HG03139 (cell line): Measurements from ENCODE around the gene C16orf82.

Experiments
- ATAC-seq: cut with Tn5 transposase; IDR thresholded peaks from one replicate; pipeline ENCODE4 v1.9.1; 2021; ENCODE audit not compliant: unreplicated experiment

C16orf82 gene

DNA sequence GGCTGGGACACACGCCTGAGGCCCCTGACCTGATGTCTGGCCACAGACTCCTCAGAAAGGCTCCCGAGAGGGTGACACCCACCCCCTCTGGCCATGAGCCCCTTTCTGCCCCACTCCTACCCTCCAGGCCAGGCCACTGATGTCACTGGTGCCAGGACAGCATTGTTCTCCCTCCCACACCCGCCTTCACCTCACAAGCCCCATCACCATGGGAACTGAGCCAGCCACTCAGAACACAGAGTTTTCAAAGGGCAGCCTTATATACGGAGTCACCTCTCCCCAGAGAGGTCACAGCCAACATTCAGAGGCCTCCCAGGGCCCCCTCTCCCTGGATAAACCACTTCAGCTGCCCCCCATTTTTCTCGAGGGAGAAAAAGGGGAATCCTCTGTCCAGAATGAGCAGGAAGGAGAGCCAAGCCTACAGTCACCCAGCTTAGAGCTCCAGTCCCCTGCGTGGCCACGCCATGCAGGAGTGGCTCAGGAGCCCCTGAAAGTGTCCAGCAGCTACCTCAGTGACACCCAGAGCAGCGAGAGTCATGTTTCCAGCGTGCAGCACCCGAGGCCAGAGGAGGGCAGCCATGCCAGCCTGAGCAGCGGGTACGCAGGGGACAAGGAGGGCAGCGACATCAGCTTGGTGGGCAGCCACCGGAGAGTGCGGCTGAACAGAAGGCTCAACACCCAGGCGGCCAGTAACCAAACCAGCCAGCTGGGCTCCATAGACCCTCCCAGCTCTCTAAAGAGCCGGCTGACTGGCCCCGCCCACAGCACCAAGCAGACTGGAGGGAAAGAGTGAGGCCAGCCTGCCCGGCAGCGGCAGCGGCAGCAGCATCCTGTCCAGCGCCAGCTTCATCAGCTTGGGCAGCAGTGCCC lies at the start of gene C16orf82:
C16orf82 (plus strand) TSS at position 260 of the 870 bp plus-strand sequence.
- no peak for ATAC-seq

DNA sequence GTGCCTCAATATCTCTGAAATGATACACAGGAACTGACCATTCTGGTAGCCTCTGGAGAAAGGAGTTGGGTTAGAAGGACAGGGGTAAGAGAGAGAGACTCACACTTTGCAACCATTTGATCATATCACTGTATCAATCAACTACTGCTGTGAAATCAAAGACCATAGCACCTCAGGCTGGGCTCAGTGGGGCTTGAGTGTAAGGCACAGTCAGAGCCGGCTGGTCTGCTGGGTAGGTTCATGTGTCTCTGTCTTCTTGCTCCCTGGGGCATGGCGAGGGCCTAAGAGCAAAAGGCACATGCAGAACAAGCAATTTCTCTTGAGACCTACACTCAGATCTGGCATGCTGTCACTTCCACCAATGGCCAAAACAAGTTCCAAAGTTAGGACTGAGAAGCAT lies 46.7 kb upstream of the C16orf82 start:
- no peak for ATAC-seq

DNA sequence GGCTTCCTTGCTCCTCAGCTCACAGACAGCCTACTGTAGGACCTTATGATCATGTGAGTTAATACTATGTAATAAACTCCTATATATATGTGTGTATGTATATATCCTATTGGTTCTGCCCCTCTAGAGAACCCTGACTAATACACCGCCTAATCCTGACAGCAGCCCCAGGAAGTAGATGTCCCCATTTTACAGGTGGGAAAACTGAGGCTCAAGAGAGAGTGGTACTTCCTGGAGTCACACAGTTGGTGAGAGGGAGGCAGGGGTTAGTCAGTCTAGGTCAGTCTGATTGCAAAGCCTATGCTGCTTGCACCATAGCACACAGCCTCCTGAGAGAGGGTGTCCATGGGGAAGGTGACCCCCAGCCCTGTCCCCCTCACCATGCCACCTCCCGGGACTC lies 42.7 kb upstream of the C16orf82 start:
- ATAC-seq, result no peak

- no peak for ATAC-seq
Observed at GRCh38 chr16:27025581-27025980, 41.1 kb upstream of the C16orf82 start.

DNA sequence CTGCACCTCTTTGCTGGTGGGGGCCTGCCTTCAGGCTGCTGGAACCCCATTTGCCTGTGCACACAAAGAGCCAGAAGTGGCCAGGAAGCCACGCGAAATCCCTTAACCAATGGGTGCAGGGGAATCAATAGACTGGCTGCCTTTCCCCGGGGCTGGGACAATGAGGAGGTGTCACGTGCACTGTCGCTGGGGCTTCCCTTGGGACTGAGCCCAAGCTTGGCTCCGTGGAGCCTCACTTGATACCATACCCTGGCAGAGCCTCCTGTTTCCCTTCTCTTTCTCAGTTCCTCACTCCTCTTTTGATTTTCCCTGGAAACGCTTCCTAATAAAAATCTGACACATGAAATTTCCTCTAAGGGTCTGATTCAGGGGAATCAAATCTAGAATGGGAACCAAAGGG lies 38.8 kb upstream of the C16orf82 start:
- no peak for ATAC-seq

GRCh38 chr16:27028591-27029110 lies 38.1 kb upstream of the C16orf82 start:
- ATAC-seq, result no peak

DNA sequence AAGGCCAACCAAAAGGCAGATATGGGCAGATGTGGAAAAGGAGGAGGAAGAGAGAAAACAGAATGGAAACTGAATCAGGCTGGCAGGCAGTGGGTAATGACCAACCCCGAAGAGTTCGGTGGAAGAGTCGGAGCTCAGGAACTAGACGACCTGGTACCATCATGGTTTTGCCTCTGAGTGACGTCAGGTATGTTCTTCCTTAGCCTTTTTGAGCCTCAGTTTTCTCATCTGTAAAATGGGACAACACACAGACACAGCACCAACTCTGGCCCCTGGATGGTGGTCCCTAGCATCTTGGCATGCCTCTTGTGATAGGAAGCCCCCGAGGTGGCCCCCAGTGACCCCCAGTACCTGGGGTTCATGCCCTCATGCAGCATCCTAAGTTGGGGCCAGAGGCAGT lies 37.2 kb upstream of the C16orf82 start:
- ATAC-seq, result no peak

DNA sequence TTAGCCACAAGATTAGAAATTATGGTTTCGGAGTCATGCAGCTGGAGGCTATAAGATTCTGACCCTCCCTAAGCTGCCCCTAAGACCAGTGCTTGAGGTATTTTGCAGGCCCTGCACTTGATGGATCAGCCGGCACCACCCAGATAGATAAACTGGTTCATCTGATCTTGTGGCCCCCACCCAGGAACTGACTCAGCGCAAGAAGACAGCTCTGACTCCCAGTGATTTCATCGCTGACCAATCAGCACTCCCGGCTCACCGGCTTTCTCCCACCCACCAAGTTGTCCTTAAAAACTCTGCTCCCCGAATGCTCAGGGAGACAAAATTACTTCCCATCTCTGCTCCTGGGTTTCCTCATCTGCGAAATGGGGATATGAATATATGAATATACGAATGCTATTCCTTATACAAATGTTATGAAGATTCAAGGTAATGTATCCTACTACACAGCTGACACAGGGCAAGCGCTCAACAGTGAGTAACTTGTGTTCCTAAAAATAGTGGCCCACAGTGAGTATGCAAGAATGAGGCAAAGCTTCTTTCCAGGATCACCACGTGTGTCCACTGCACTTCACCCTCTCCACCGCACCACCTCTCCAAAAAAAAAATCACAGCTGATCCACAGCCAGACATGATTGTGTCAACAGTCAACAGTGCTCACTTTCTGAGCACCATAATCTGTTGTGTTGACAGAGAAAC lies 33.3 kb upstream of the C16orf82 start:
- no peak for ATAC-seq

- ATAC-seq, result no peak
Observed at GRCh38 chr16:27040732-27041131, 26.0 kb upstream of the C16orf82 start.

GRCh38 chr16:27046958-27047518 lies 19.7 kb upstream of the C16orf82 start:
- ATAC-seq, result no peak

- no peak for ATAC-seq
Observed at GRCh38 chr16:27048316-27048715, 18.4 kb upstream of the C16orf82 start.

DNA sequence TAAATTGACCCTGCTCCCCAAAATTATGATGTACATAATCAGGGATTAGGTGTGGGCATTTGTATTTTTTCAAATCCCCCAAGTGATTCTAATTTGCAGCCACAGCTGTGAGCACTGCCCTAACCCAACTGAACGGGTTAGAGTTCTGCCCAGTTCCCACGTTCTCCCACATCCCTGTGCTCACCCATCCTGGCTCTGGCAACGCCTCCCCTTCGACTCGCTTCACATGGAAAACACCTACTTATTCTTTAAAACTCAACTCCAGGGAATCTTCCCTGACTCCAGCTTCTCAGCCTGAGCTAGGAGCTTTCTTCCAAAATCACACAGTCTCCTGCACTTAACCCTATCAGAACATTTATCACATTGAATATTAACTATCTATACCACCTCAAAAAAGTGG lies 17.6 kb upstream of the C16orf82 start:
- ATAC-seq, result no peak

DNA sequence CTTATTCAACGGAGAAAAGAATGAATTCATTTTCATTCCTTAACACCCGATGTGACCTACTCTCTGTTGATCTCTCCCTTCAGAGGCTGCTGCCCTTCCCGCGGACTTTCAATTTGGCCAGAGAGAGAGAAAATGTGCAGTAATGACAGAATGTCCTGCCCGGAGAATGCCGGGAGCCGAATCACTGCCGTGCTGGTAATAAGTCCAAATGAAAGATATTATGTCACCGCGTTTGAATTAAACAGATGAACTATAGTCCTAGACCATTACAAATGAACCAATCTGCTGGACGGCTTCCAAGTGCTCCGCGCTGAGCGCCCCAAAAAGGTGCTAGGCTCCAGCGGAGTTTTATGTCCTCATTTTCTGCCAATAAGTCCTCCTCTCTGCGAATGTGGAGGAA lies 14.7 kb upstream of the C16orf82 start:
- ATAC-seq, result no peak

GRCh38 chr16:27053996-27054395 lies 12.7 kb upstream of the C16orf82 start:
- ATAC-seq, result no peak

DNA sequence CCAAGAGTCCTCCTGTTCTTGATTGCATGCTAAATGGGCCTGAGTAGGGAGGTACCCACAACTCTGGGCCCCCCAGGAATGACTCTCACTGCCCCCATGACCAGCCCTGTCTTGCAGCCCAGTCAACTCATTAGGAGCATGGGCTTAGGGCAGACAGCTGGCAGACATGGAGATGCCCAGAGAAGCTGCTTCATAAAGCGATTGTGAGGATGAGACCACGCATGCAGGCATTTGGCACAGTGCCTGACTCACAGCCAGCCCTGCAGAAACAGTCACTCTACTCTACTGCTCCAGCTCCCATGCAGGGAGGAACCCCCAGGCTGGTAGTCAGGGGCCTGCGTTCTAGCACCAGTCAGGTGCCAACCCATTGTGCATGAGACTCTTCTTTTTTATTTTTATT lies 8.4 kb upstream of the C16orf82 start:
- ATAC-seq, result no peak

DNA sequence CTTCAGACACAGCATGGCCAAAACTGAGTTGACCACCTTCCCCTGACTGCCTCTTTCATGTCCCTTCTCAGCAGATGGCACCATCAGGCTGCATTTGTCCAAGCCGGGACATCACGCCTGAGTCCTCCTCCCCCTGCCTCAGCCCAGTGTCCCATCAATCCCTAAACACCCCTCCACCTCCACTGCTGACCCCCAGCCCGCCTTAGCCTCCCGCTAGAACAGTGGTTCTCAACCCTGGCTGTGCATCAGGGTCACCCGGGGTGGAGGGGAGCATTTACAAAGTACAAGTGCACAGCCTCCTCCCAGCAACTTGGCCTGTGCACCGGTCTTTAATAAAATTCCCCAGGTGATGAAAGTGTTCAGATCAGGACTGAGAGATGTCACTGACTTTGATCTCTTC lies 4.0 kb downstream of the C16orf82 start:
- ATAC-seq, result no peak

DNA sequence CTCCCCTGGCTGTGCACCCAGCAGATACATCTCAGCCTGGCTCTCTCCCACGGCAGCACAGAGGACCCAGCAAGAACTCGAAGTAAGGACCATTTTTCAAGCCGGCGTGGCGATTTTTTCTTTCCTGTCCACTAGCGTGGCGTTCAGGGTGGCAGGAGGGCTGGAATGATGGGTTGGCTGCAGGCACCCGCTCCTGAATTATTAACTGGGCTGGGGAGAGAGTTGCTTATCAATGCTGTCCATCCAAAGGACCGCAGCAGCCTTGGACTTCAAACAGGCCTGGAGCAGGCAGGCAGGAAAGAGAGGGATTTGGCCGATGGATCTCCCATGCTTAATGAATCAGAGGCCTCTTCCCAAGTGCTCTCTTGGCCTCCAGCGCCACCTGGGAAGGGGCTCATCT lies 7.0 kb downstream of the C16orf82 start:
- ATAC-seq, result no peak

DNA sequence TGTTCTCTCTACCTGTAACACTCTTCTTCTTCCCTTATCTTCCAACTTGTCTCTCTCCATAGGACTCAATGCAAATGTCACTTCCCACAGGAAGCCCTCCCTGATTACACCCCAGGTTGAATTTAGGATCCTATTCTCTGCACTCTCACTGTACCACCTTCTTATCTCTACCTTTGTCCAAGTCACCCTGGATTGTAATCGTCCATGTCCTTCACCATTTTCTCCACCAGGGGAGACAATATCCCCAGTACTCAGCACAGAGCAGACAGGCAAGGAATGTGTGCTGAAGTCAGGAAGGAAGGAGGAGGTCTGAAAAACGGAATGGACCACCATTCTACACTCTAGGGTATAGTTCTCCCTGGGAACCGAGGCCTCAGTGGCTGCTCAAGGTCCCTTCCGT lies 14.2 kb downstream of the C16orf82 start:
- ATAC-seq, result no peak

GRCh38 chr16:27083861-27084261 lies 17.1 kb downstream of the C16orf82 start:
- no peak for ATAC-seq

GRCh38 chr16:27084307-27085028 lies 17.7 kb downstream of the C16orf82 start:
- ATAC-seq, result no peak

GRCh38 chr16:27085182-27085581 lies 18.5 kb downstream of the C16orf82 start:
- no peak for ATAC-seq
